PC-9 (cell line): ENCODE measurements around the gene TSSK2. TPM values are rescaled to one million over a fixed set of nuclear protein-coding genes. Genes with fewer than 3 reads are reported as not detected.

Experiments
- BruUV-seq: library from RNA; stranded (reverse); fragments of 400-500 nt; replicated peaks from 2 replicates; lab custom pipeline; 2021; lab: Mats Ljungman, UMichigan
- CTCF ChIA-PET: fragments of 300-600 bp; sonication (Branson Sonifier 250); formaldehyde crosslinking; loops from one replicate; lab custom pipeline; 2022; ENCODE audit warnings: antibody characterized with exemption; lab: Charles Lee
- POLR2A ChIA-PET: fragments of 300-600 bp; sonication (Branson Sonifier 250); formaldehyde crosslinking; loops from one replicate; lab custom pipeline; 2022; ENCODE audit warnings: antibody characterized with exemption; ENCODE audit not compliant: unreplicated experiment; lab: Charles Lee
- DNase-seq, 2 experiments: peaks; one replicate each; pipeline versions ENCODE4 v3.0.0 to v3.0.0-alpha.2; 2015 to 2022; ENCODE audit warnings: mixed read lengths in 1 of 2
- H2AFZ ChIP-seq: fragments of 200-600 bp; sonication (generic); 2 replicates; pipeline ENCODE4 v1.8.1; 2017; ENCODE audit warnings: antibody characterized with exemption
- H3F3A ChIP-seq: fragments of 200-600 bp; sonication (generic); 2 replicates; pipeline ENCODE4 v1.8.1; 2017; ENCODE audit warnings: antibody characterized with exemption, mild to moderate bottlenecking, low read depth; ENCODE audit not compliant: insufficient read depth
- H3K27ac ChIP-seq: fragments of 200-600 bp; sonication (generic); 2 replicates; pipeline ENCODE4 v1.6.1; 2016; ENCODE audit warnings: mixed run types
- H3K27me3 ChIP-seq: fragments of 200-600 bp; sonication (generic); 2 replicates; pipeline ENCODE4 v1.6.1; 2016; ENCODE audit warnings: low read depth, mixed run types; ENCODE audit not compliant: insufficient read depth
- H3K36me3 ChIP-seq: fragments of 200-600 bp; sonication (generic); 2 replicates; pipeline ENCODE4 v1.6.1; 2016; ENCODE audit warnings: low read depth, mixed run types
- H3K4me1 ChIP-seq: fragments of 200-600 bp; sonication (generic); replicated peaks from 2 replicates; pipeline ENCODE4 v1.6.1; 2016; ENCODE audit warnings: mixed run types; ENCODE audit not compliant: insufficient read depth
- H3K4me2 ChIP-seq: fragments of 200-600 bp; sonication (generic); 2 replicates; pipeline ENCODE4 v1.6.1; 2017; ENCODE audit warnings: mixed run types
- H3K4me3 ChIP-seq: fragments of 200-600 bp; sonication (generic); 2 replicates; pipeline ENCODE4 v1.6.1; 2016; ENCODE audit warnings: mixed run types
- H3K79me2 ChIP-seq: fragments of 200-600 bp; sonication (generic); 2 replicates; pipeline ENCODE4 v1.6.1; 2017; ENCODE audit warnings: low read depth, mixed run types
- H3K9me2 ChIP-seq: fragments of 200-600 bp; sonication (generic); 2 replicates; pipeline ENCODE4 v1.8.1; 2017; ENCODE audit warnings: mild to moderate bottlenecking; ENCODE audit not compliant: insufficient read depth
- H3K9me3 ChIP-seq: fragments of 200-600 bp; sonication (generic); 2 replicates; pipeline ENCODE4 v1.8.1; 2016; ENCODE audit warnings: low read depth; ENCODE audit not compliant: insufficient read depth
- H4K20me1 ChIP-seq: fragments of 200-600 bp; sonication (generic); 2 replicates; pipeline ENCODE4 v1.8.1; 2017; ENCODE audit not compliant: insufficient read depth
- CTCF ChIP-seq: fragments of 200-600 bp; sonication (generic); conservative IDR thresholded peaks from 2 replicates; pipeline ENCODE4 v1.6.1; 2017; ENCODE audit warnings: mixed run types, antibody characterized with exemption, mild to moderate bottlenecking, moderate library complexity
- EZH2 ChIP-seq: fragments of 200-600 bp; sonication (generic); IDR thresholded peaks from 2 replicates; pipeline ENCODE4 v1.8.0; 2017; ENCODE audit warnings: antibody characterized with exemption, low read depth
- intact Hi-C: fragments of 100-400 bp; cut with micrococcal nuclease; formaldehyde crosslinking; loops from one replicate; pipeline ENCODE4 v1.10.0; 2022; ENCODE audit not compliant: unreplicated experiment
- total RNA-seq: library from RNA; stranded (reverse); gene quantifications from 2 replicates; pipeline ENCODE4 v1.2.3, GENCODE V29; 2021

TSSK2 gene
- total RNA-seq, 1 experiment from 2014 or later: not detected

GRCh38 chr22:19176732-19177131 is 45.6 kb downstream of the TSSK2 start:
- Histone ChIP-seq H2AFZ (no peak overlapping the region), H3K9me3 (no peaks in the 10 kb centered on the region), H3K27me3 (no peaks in the 10 kb centered on the region), H4K20me1 (peaks cover 41% of the 10 kb centered on the region), H3K36me3 (0 out of 2 replicates have a peak, but pooled peaks cover 7% of the 10 kb centered on the region), H3K4me2 (peak overlapping the region; percentile 91), H3F3A (peaks cover 38% of the 10 kb centered on the region; the same call in 1 of the 2 replicates), H3K9me2 (no peaks in the 10 kb centered on the region), H3K79me2 (peaks cover 61% of the 10 kb centered on the region), H3K27ac (no peak overlapping the region), H3K4me3 (peak overlapping the region; percentile 88; the same call in 1 of the 2 replicates), H3K4me1 (peaks cover 35% of the 10 kb centered on the region)
- intact Hi-C loops: loop anchor here (5.0 kb wide), 1 partner anchor 221 kb away; no protein-coding TSS in a partner anchor
- TF ChIP-seq EZH2 (no peak), CTCF (no peak)
- ChIA-PET POLR2A (no interaction called here), CTCF (no interaction called here)
- DNase-seq: no peak
- TSS peak; percentile 35 for BruUV-seq

GRCh38 chr22:19177164-19178064 is 46.3 kb downstream of the TSSK2 start:
- intact Hi-C loops: loop anchor here (2.0 to 5.0 kb wide), 4 partner anchors 113 to 301 kb away; partner anchors contain the start of genes CDC45, CLTCL1, MRPL40 and UFD1
- Histone ChIP-seq H4K20me1 (peaks cover 37% of the 10 kb centered on the region), H3K9me2 (no peaks in the 10 kb centered on the region), H3K27me3 (no peaks in the 10 kb centered on the region), H3K79me2 (peaks cover 55% of the 10 kb centered on the region), H3K36me3 (0 out of 2 replicates have a peak, but pooled peaks cover 7% of the 10 kb centered on the region), H3K27ac (peak overlapping the region; percentile 23; the same call in 1 of the 2 replicates), H2AFZ (peak overlapping the region; percentile 55; the same call in 1 of the 2 replicates), H3K4me2 (peak overlapping the region; percentile 91), H3K4me3 (peak overlapping the region; percentile 88), H3K9me3 (no peaks in the 10 kb centered on the region), H3F3A (peaks cover 38% of the 10 kb centered on the region; the same call in 1 of the 2 replicates), H3K4me1 (peaks cover 34% of the 10 kb centered on the region)
- ChIA-PET CTCF (no interaction called here), POLR2A (no interaction called here)
- no TSS peak for BruUV-seq
- no peak for DNase-seq
- TF ChIP-seq CTCF (no peak), EZH2 (no peak)

- Histone ChIP-seq H3K27me3 (no peaks in the 10 kb centered on the region), H3K4me1 (peaks cover 27% of the 10 kb centered on the region), H3K4me3 (peak overlapping the region; percentile 88), H3K9me2 (no peaks in the 10 kb centered on the region), H4K20me1 (peaks cover 30% of the 10 kb centered on the region), H3F3A (peaks cover 36% of the 10 kb centered on the region; the same call in 1 of the 2 replicates), H3K27ac (peak overlapping the region; percentile 23; the same call in 1 of the 2 replicates), H3K36me3 (0 out of 2 replicates have a peak, but pooled peaks cover 7% of the 10 kb centered on the region), H3K79me2 (peaks cover 47% of the 10 kb centered on the region), H2AFZ (peak overlapping the region; percentile 55; the same call in 1 of the 2 replicates), H3K9me3 (no peaks in the 10 kb centered on the region), H3K4me2 (peak overlapping the region; percentile 91)
- ChIA-PET CTCF (interaction anchor here (0.6 to 0.9 kb wide), 2 partner anchors 34 to 215 kb away, joined by 3 to 4 read pairs; partner anchors contain the start of gene ESS2), POLR2A (interaction anchor here (0.7 kb wide), 1 partner anchor 34 kb away, joined by 3 read pairs; the partner anchor contains the start of gene ESS2)
- intact Hi-C loops: loop anchor here (2.0 to 5.0 kb wide), 4 partner anchors 113 to 301 kb away; partner anchors contain the start of genes CDC45, CLTCL1, MRPL40 and UFD1
- TF ChIP-seq EZH2: no peak
- TF ChIP-seq CTCF: no peak
- peak in 1 of 2 experiments; percentile 54 for DNase-seq
- BruUV-seq: no TSS peak
These were observed 47.1 kb downstream of the TSSK2 start for GRCh38 chr22:19178065-19178656.
